ENCODE results near the gene BTNL9.
"Not testable (repeated sequence)": the region's sequence is repeated elsewhere in the genome, so short reads cannot be mapped to it uniquely, and the experiment has no call there.

Gene BTNL9

GRCh38 chr5:181042036-181042713 is 2.1 kb downstream of the BTNL9 start:
- FAIRE-seq (no peak), DNase-seq (ENCODE audit: insufficient read length, low spot score) (no peak)
- TF ChIP-seq SPI1 (IDR thresholded peaks at IDR 0.05; ENCODE audit: low read depth, low read length) (no peak), POLR2A (IDR thresholded peaks at IDR 0.05; ENCODE audit: low read depth, low read length) (no peak), POU2F2 (IDR thresholded peaks at IDR 0.05; ENCODE audit: low read depth, low read length) (no peak), POLR2AphosphoS5 (IDR thresholded peaks at IDR 0.05; ENCODE audit: low read depth, low read length) (no peak), PAX5 (IDR thresholded peaks at IDR 0.05; ENCODE audit: insufficient read depth, low read length, severe bottlenecking) (no peak), TAF1 (IDR thresholded peaks at IDR 0.05; ENCODE audit: low read depth, low read length) (no peak)

GRCh38 chr5:181042722-181043121 is 2.7 kb downstream of the BTNL9 start:
- DNase-seq (ENCODE audit: insufficient read length, low spot score) (no peak), FAIRE-seq (no peak)
- TF ChIP-seq SPI1 (IDR thresholded peaks at IDR 0.05; ENCODE audit: low read depth, low read length) (no peak), POLR2AphosphoS5 (IDR thresholded peaks at IDR 0.05; ENCODE audit: low read depth, low read length) (no peak), TAF1 (IDR thresholded peaks at IDR 0.05; ENCODE audit: low read depth, low read length) (no peak), POLR2A (IDR thresholded peaks at IDR 0.05; ENCODE audit: low read depth, low read length) (no peak), PAX5 (IDR thresholded peaks at IDR 0.05; ENCODE audit: insufficient read depth, low read length, severe bottlenecking) (no peak), POU2F2 (IDR thresholded peaks at IDR 0.05; ENCODE audit: low read depth, low read length) (no peak)

GRCh38 chr5:181043285-181044092 is 3.4 kb downstream of the BTNL9 start:
- FAIRE-seq: no peak
- TF ChIP-seq POLR2AphosphoS5 (IDR thresholded peaks at IDR 0.05; ENCODE audit: low read depth, low read length) (no peak), PAX5 (IDR thresholded peaks at IDR 0.05; ENCODE audit: insufficient read depth, low read length, severe bottlenecking) (no peak), SPI1 (IDR thresholded peaks at IDR 0.05; ENCODE audit: low read depth, low read length) (no peak)
- DNase-seq (ENCODE audit: insufficient read length, low spot score): no peak

GRCh38 chr5:181044093-181044599 is 4.1 kb downstream of the BTNL9 start:
- no peak for DNase-seq (ENCODE audit: insufficient read length, low spot score)
- FAIRE-seq: no peak
- TF ChIP-seq POLR2AphosphoS5 (IDR thresholded peaks at IDR 0.05; ENCODE audit: low read depth, low read length) (no peak), SPI1 (IDR thresholded peaks at IDR 0.05; ENCODE audit: low read depth, low read length) (no peak), PAX5 (IDR thresholded peaks at IDR 0.05; ENCODE audit: insufficient read depth, low read length, severe bottlenecking) (no peak), POU2F2 (IDR thresholded peaks at IDR 0.05; ENCODE audit: low read depth, low read length) (no peak), TAF1 (IDR thresholded peaks at IDR 0.05; ENCODE audit: low read depth, low read length) (no peak)

GRCh38 chr5:181044662-181045305 is 4.7 kb downstream of the BTNL9 start:
- no peak for FAIRE-seq
- TF ChIP-seq PAX5 (IDR thresholded peaks at IDR 0.05; ENCODE audit: insufficient read depth, low read length, severe bottlenecking) (no peak), POU2F2 (IDR thresholded peaks at IDR 0.05; ENCODE audit: low read depth, low read length) (no peak), POLR2A (IDR thresholded peaks at IDR 0.05; ENCODE audit: low read depth, low read length) (no peak), POLR2AphosphoS5 (IDR thresholded peaks at IDR 0.05; ENCODE audit: low read depth, low read length) (no peak), SPI1 (IDR thresholded peaks at IDR 0.05; ENCODE audit: low read depth, low read length) (no peak), TAF1 (IDR thresholded peaks at IDR 0.05; ENCODE audit: low read depth, low read length) (no peak)
- DNase-seq (ENCODE audit: insufficient read length, low spot score): no peak

GRCh38 chr5:181045316-181045715 is 5.2 kb downstream of the BTNL9 start:
- no peak for TF ChIP-seq POLR2A (IDR thresholded peaks at IDR 0.05; ENCODE audit: low read depth, low read length)
- TF ChIP-seq SPI1 (IDR thresholded peaks at IDR 0.05; ENCODE audit: low read depth, low read length): no peak
- no peak for TF ChIP-seq TAF1 (IDR thresholded peaks at IDR 0.05; ENCODE audit: low read depth, low read length)
- TF ChIP-seq POU2F2 (IDR thresholded peaks at IDR 0.05; ENCODE audit: low read depth, low read length): no peak
- no peak for TF ChIP-seq POLR2AphosphoS5 (IDR thresholded peaks at IDR 0.05; ENCODE audit: low read depth, low read length)
- TF ChIP-seq PAX5 (IDR thresholded peaks at IDR 0.05; ENCODE audit: insufficient read depth, low read length, severe bottlenecking): no peak
- DNase-seq (ENCODE audit: insufficient read length, low spot score) (no peak), FAIRE-seq (no peak)

GRCh38 chr5:181045857-181046256 is 5.8 kb downstream of the BTNL9 start:
- DNase-seq (ENCODE audit: insufficient read length, low spot score); FAIRE-seq: not testable (repeated sequence)

GRCh38 chr5:181047288-181047687 is 7.2 kb downstream of the BTNL9 start:
- DNase-seq (ENCODE audit: insufficient read length, low spot score): no peak
- FAIRE-seq: no peak
- no peak for TF ChIP-seq POLR2AphosphoS5 (IDR thresholded peaks at IDR 0.05; ENCODE audit: low read depth, low read length)
- no peak for TF ChIP-seq PAX5 (IDR thresholded peaks at IDR 0.05; ENCODE audit: insufficient read depth, low read length, severe bottlenecking)
- TF ChIP-seq TAF1 (IDR thresholded peaks at IDR 0.05; ENCODE audit: low read depth, low read length): no peak
- TF ChIP-seq POU2F2 (IDR thresholded peaks at IDR 0.05; ENCODE audit: low read depth, low read length): no peak
- TF ChIP-seq POLR2A (IDR thresholded peaks at IDR 0.05; ENCODE audit: low read depth, low read length): no peak
- TF ChIP-seq SPI1 (IDR thresholded peaks at IDR 0.05; ENCODE audit: low read depth, low read length): no peak

GRCh38 chr5:181047921-181048320 is 7.9 kb downstream of the BTNL9 start:
- TF ChIP-seq POLR2A (IDR thresholded peaks at IDR 0.05; ENCODE audit: low read depth, low read length) (no peak), POLR2AphosphoS5 (IDR thresholded peaks at IDR 0.05; ENCODE audit: low read depth, low read length) (no peak), TAF1 (IDR thresholded peaks at IDR 0.05; ENCODE audit: low read depth, low read length) (no peak), POU2F2 (IDR thresholded peaks at IDR 0.05; ENCODE audit: low read depth, low read length) (no peak), SPI1 (IDR thresholded peaks at IDR 0.05; ENCODE audit: low read depth, low read length) (no peak), PAX5 (IDR thresholded peaks at IDR 0.05; ENCODE audit: insufficient read depth, low read length, severe bottlenecking) (no peak)
- no peak for FAIRE-seq
- no peak for DNase-seq (ENCODE audit: insufficient read length, low spot score)

Data from GM12891 (cell line).